Fibroblast of the aortic adventitia (primary cell): ENCODE results near the gene GLA. TPM values are rescaled to one million over a fixed set of nuclear protein-coding genes. Genes with fewer than 3 reads are reported as not detected.

Source experiments
- DNase-seq: peaks from one replicate; pipeline ENCODE4 v3.0.0-alpha.2; 2010; ENCODE audit warnings: low read depth
- H3K4me3 ChIP-seq: 2 replicates; pipeline ENCODE4 v1.5.1; 2011; ENCODE audit warnings: low read depth, mild to moderate bottlenecking, control low read depth, low read length, moderate library complexity
- CTCF ChIP-seq: IDR thresholded peaks from 2 replicates; pipeline ENCODE4 v1.5.1; 2011; ENCODE audit warnings: mild to moderate bottlenecking, low read length, control low read depth, inconsistent platforms; ENCODE audit not compliant: insufficient read depth
- total RNA-seq: library from RNA; depleted of rRNA; stranded (reverse); fragments of >200 nt; gene quantifications from 2 replicates; pipeline ENCODE4 v1.2.3, GENCODE V29; 2012; ENCODE audit warnings: low replicate concordance

GLA gene
- total RNA-seq, result 18.8 and 19.6 TPM in 2 replicates

- TF ChIP-seq CTCF, result peak; percentile 35
- H3K4me3 ChIP-seq, result peak within 1 kb of the TSS; percentile 85
- DNase-seq, result peak; percentile 99
These were observed at the start of gene GLA, which contains the start of gene HNRNPH2 for GRCh38 chrX:101407748-101408531. GLA (minus strand) TSS chrX:101407925; CDS start chrX:101407903, 22 bp downstream. HNRNPH2 (plus strand) TSS chrX:101408222; CDS start chrX:101411989, 3,767 bp downstream.

GRCh38 chrX:101452056-101452455, 44.3 kb upstream of the GLA start:
- no peak for DNase-seq
- no peak for TF ChIP-seq CTCF
- H3K4me3 ChIP-seq, result no peak overlapping the region

GRCh38 chrX:101450961-101451360, 43.2 kb upstream of the GLA start:
- H3K4me3 ChIP-seq, result no peak overlapping the region
- TF ChIP-seq CTCF, result no peak
- peak; percentile 60 for DNase-seq

GRCh38 chrX:101450085-101450484, 42.4 kb upstream of the GLA start:
- H3K4me3 ChIP-seq, result no peak overlapping the region
- DNase-seq, result no peak
- no peak for TF ChIP-seq CTCF

- no peak for TF ChIP-seq CTCF
- no peak for DNase-seq
- no peak overlapping the region for H3K4me3 ChIP-seq
These were observed 41.6 kb upstream of the GLA start for GRCh38 chrX:101449279-101449678.

- TF ChIP-seq CTCF, result no peak
- DNase-seq, result no peak
- no peak overlapping the region for H3K4me3 ChIP-seq
These were observed 34.4 kb upstream of the GLA start for GRCh38 chrX:101442085-101442484.
